ENCODE results near the gene FAM241B. TPM values are rescaled to one million over a fixed set of nuclear protein-coding genes. Genes with fewer than 3 reads are reported as not detected.

Gene FAM241B
- total RNA-seq, 1 experiment from 2014 or later, result 24.4 TPM

GRCh38 chr10:69657866-69658265, 27.8 kb downstream of the FAM241B start:
- Mint-ChIP-seq H3K4me1 (peaks cover 53% of the 10 kb centered on the region), H3K27ac (no peak overlapping the region), H3K27me3 (ENCODE audit: low read depth) (peaks cover 5% of the 10 kb centered on the region), H3K36me3 (no peaks in the 10 kb centered on the region), H3K9me3 (no peaks in the 10 kb centered on the region), H3K4me3 (no peak overlapping the region)
- TF ChIP-seq RELA (CRISPR knock-in tag; IDR thresholded peaks at IDR 0.05; ENCODE audit: borderline replicate concordance) (no peak), ETV6 (CRISPR knock-in tag; IDR thresholded peaks at IDR 0.05) (no peak), ZNF671 (CRISPR knock-in tag; IDR thresholded peaks at IDR 0.05) (no peak), ESRRA (CRISPR knock-in tag; IDR thresholded peaks at IDR 0.05; ENCODE audit: borderline replicate concordance) (no peak), ZNF317 (CRISPR knock-in tag; IDR thresholded peaks at IDR 0.05; ENCODE audit: borderline replicate concordance, low read depth) (no peak), EMX1 (CRISPR knock-in tag; IDR thresholded peaks at IDR 0.05) (no peak), NR1H2 (CRISPR knock-in tag; IDR thresholded peaks at IDR 0.05) (no peak), ZNF121 (CRISPR knock-in tag; IDR thresholded peaks at IDR 0.05) (no peak), ZNF532 (CRISPR knock-in tag; IDR thresholded peaks at IDR 0.05; ENCODE audit: borderline replicate concordance) (no peak), ZNF232 (CRISPR knock-in tag; IDR thresholded peaks at IDR 0.05) (no peak), GTF2I (CRISPR knock-in tag; conservative IDR thresholded peaks at IDR 0.05) (no peak), HMGA2 (CRISPR knock-in tag; IDR thresholded peaks at IDR 0.05) (no peak), HMGXB4 (CRISPR knock-in tag; IDR thresholded peaks at IDR 0.05) (no peak), IRF2 (CRISPR knock-in tag; IDR thresholded peaks at IDR 0.05; ENCODE audit: borderline replicate concordance, low read depth) (no peak), ZNF138 (CRISPR knock-in tag; conservative IDR thresholded peaks at IDR 0.05) (no peak), NFE2L1 (CRISPR knock-in tag; IDR thresholded peaks at IDR 0.05) (no peak), NR3C1 (CRISPR knock-in tag; conservative IDR thresholded peaks at IDR 0.05; ENCODE audit: low read depth) (no peak)
- ChIA-PET CTCF (interaction anchor here (1.4 to 16.1 kb wide), 3 partner anchors 9 to 58 kb away, joined by 3 to 256 read pairs (median 57); no protein-coding TSS in a partner anchor), POLR2A (no interaction called here)
- no peak for DNase-seq (ENCODE audit: low spot score)
- ATAC-seq, result no peak

- H3K27me3 Mint-ChIP-seq (ENCODE audit: low read depth), result peaks cover 5% of the 10 kb centered on the region
- POLR2A ChIA-PET, result no interaction called here
- no peak overlapping the region for H3K4me3 Mint-ChIP-seq
- ATAC-seq (no peak), DNase-seq (ENCODE audit: low spot score) (no peak)
- no peak overlapping the region for H3K27ac Mint-ChIP-seq
- no peaks in the 10 kb centered on the region for H3K36me3 Mint-ChIP-seq
- CTCF ChIA-PET, result interaction anchor here (2.0 to 16.1 kb wide), 4 partner anchors 11 to 251 kb away, joined by 4 to 256 read pairs (median 42); no protein-coding TSS in a partner anchor
- no peaks in the 10 kb centered on the region for H3K9me3 Mint-ChIP-seq
- H3K4me1 Mint-ChIP-seq, result peaks cover 55% of the 10 kb centered on the region
- no peak for TF ChIP-seq SP1 (CRISPR knock-in tag; conservative IDR thresholded peaks at IDR 0.05)
- TF ChIP-seq ZNF281 (CRISPR knock-in tag; IDR thresholded peaks at IDR 0.05), result no peak
- TF ChIP-seq ETV6 (CRISPR knock-in tag; IDR thresholded peaks at IDR 0.05), result no peak
- TF ChIP-seq FOXJ3 (CRISPR knock-in tag; IDR thresholded peaks at IDR 0.05; ENCODE audit: borderline replicate concordance), result no peak
- TF ChIP-seq PREB (CRISPR knock-in tag; IDR thresholded peaks at IDR 0.05; ENCODE audit: borderline replicate concordance), result no peak
- no peak for TF ChIP-seq GABPB1 (CRISPR knock-in tag; IDR thresholded peaks at IDR 0.05)
- TF ChIP-seq ZNF317 (CRISPR knock-in tag; IDR thresholded peaks at IDR 0.05; ENCODE audit: borderline replicate concordance, low read depth), result no peak
- no peak for TF ChIP-seq ZMAT4 (CRISPR knock-in tag; IDR thresholded peaks at IDR 0.05)
Measured at GRCh38 chr10:69659241-69660038, 29.4 kb downstream of the FAM241B start.

All from WTC11 (cell line).